ENCODE data around the gene ASIC3.
"Not testable (repeated sequence)": the region's sequence is repeated elsewhere in the genome, so short reads cannot be mapped to it uniquely, and the experiment has no call there.

The ASIC3 gene

GRCh38 chr7:151014950-151015349 lies 33.4 kb upstream of the ASIC3 start:
- no peak for DNase-seq

GRCh38 chr7:151015967-151016366 lies 32.4 kb upstream of the ASIC3 start:
- no peak for DNase-seq

- no peak for DNase-seq
Measured at GRCh38 chr7:151016505-151016904, 31.8 kb upstream of the ASIC3 start.

GRCh38 chr7:151016942-151017341 lies 31.4 kb upstream of the ASIC3 start:
- DNase-seq: no peak

- no peak for DNase-seq
Measured at GRCh38 chr7:151017370-151017952, 30.9 kb upstream of the ASIC3 start.

- DNase-seq: peak; percentile 70
Measured at GRCh38 chr7:151017953-151018420, 30.3 kb upstream of the ASIC3 start.

- DNase-seq: peak; percentile 15
Measured at GRCh38 chr7:151018421-151019129, 29.8 kb upstream of the ASIC3 start.

- DNase-seq: no peak
Measured at GRCh38 chr7:151019130-151019447, 29.2 kb upstream of the ASIC3 start.

GRCh38 chr7:151020231-151020630 lies 28.1 kb upstream of the ASIC3 start:
- DNase-seq: no peak

GRCh38 chr7:151023232-151023631 lies 25.1 kb upstream of the ASIC3 start:
- no peak for DNase-seq

GRCh38 chr7:151024435-151025056 lies 23.8 kb upstream of the ASIC3 start, which contains the start of gene ATG9B:
ATG9B (minus strand) TSS chr7:151024494; CDS start chr7:151024423, 71 bp downstream.
- DNase-seq: no peak

GRCh38 chr7:151025924-151026671 lies 22.2 kb upstream of the ASIC3 start:
- no peak for DNase-seq

- not testable (repeated sequence) for DNase-seq
Measured at GRCh38 chr7:151026771-151027727, 21.3 kb upstream of the ASIC3 start.

GRCh38 chr7:151027728-151028130 lies 20.6 kb upstream of the ASIC3 start:
- not testable (repeated sequence) for DNase-seq

- peak; percentile 96 for DNase-seq
Measured at GRCh38 chr7:151028131-151028947, 20.0 kb upstream of the ASIC3 start, which contains the start of gene ABCB8. ABCB8 (plus strand) TSS chr7:151028450; CDS start chr7:151028516, 66 bp downstream.

GRCh38 chr7:151028948-151029501 lies 19.3 kb upstream of the ASIC3 start:
- no peak for DNase-seq

- DNase-seq: no peak
Measured at GRCh38 chr7:151031011-151031410, 17.3 kb upstream of the ASIC3 start.

GRCh38 chr7:151032936-151033863 lies 15.1 kb upstream of the ASIC3 start:
- DNase-seq: no peak

GRCh38 chr7:151033864-151034249 lies 14.5 kb upstream of the ASIC3 start:
- DNase-seq: no peak

Measured in activated CD4-positive, alpha-beta T cell treated with anti-CD3 and anti-CD28 coated beads for 1 hour (primary cell).